Activated T-cell treated with anti-CD3 and anti-CD28 coated beads for 24 hours (primary cell): ENCODE data around the gene INPP5A.
"Not testable (repeated sequence)": the region's sequence is repeated elsewhere in the genome, so short reads cannot be mapped to it uniquely, and the experiment has no call there.

Experiments used
- DNase-seq: peaks from one replicate; pipeline ENCODE4 v3.0.0-alpha.2; 2020; ENCODE audit warnings: low read depth

INPP5A gene

DNA sequence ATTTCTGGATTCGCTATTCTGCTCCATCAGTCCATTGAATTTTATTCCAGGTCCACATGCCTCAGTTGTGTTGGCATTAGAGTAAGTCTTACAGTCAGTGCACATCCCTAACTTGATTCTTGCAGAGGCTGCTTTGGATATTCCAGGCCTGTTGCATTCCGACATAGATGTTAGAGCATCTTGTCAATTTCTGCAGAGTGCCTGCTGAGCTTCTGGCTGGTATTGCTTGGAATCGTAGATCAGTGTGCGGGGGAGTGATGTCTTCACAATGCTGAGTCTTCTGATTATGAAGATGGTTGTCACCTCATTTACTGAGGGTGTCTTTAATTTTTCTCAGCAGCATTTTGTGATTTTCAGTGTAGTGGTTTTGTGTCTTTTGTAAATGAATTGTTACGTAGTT is 45.2 kb downstream of the INPP5A start:
- no peak for DNase-seq

DNA sequence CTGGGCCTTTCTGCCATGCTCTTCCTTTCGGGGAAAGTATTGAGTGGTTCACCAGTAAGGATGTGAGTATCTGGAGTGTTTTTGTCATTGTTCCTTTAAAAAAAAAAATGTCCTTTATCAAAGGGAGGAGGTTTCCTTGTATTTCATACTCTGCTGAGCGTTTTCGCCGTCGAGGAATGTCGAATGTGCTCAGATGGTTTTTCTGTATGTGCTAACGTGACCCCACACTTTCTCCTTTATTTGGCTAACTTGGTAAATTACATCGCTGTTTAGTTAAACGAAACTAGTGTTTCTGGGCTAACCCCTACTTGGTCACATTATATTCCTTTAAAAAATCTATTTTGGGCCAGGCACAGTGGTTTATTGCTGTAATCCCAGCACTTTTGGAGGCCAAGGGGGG is 45.9 kb downstream of the INPP5A start:
- DNase-seq: no peak

GRCh38 chr10:132584081-132584480 is 46.5 kb downstream of the INPP5A start:
- no peak for DNase-seq

DNA sequence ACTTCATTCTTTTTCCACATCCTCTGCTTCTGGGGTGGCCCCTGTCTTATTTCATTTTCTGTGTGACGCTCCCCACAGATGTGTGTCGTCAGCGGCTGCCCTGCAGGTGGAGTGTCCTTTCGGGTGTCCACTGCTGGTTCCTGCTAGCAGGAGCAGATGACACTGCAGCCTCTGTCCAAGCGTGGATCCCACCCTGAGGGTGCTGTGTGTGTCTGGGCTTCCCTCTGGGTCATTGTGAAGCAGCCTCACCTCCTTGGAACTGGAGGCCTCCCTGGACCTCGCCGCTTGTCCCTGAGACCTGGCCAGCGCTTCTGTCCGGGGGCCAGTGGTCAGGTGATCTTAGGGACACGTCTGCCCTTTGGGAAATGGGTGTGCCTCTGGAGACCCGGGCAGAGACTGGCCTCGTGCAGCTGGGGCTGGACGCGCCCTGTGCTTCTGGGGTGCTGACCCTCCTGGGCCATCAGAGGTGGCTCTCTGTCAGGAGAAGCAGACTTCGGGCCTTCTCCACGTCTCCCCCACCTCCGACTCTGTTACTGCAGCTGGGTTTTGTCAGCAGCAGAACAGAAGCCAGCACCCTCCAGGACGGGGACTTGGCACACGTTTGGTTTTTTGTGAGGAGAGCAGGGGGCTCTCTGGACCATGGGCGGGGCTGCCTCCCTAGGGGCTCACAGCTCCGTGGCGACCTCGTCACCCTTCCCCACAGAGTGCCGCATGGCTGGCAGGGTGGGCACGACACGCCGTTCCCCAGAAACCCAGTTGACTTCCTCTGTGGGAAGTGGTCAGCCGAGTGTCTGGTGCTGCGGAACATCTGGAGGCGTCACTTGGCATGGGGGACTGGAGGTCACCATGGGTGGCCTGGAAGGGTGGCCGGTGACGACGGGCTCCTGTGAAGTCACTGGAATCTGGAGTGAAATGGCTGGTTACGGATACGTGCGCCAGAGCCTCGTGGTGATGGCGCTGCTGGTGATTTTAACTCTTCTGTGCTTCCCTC is 48.4 kb downstream of the INPP5A start:
- no peak for DNase-seq

- DNase-seq: no peak
Observed at GRCh38 chr10:132586739-132587138, 49.2 kb downstream of the INPP5A start.

GRCh38 chr10:132587175-132587574 is 49.6 kb downstream of the INPP5A start:
- no peak for DNase-seq

DNA sequence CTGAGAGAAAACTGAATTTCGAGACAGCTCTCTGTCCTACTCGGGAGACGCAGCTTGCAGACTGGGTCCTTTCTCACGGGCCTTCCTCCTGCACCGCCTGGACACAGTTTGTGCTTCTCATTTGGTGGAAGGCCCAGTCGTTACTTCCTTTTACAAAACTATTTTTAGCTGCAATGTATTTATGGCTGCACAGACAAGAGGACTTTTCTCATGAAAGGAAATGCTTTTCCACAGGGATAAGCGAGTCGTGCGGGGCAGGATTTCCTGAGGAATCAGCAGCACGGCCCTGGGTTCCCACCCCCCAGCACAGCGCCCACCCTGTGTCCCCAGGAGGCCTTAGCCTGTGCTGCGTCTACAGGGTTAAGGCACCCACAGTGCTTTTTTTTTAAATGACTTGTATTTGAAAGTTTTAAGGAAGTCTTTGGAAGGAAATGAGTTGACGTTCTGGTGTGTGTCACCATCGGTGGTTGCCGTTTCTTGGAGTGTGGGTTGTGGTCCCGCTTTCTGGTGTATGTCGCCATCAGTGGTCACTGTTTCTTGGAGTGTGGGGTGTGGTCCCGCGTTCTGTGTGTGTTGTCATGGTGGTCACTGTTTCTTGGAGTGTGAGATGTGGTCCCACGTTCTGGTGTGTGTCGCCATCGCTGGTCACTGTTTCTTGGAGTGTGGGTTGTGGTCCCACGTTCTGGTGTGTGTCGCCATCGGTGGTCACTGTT is 50.9 kb downstream of the INPP5A start:
- DNase-seq: no peak

DNA sequence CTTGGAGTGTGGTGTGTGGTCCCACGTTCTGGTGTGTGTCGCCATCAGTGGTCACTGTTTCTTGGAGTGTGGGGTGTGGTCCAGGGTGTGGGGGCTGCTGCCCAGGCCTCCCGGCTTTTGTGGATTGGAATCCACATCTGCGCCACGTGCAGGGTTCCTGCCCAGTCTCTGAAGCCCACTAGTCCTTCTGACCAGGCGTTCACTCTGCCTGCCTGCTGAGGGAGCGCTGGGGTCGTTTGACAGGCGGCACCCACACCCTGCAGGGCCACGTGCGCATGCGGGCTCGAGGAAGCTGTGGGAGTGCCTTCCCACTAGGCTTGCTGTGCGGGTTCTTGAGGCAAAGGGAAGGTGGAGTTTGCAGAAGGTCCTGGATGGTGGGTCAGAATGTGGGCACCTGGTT is 51.4 kb downstream of the INPP5A start:
- no peak for DNase-seq

GRCh38 chr10:132589681-132590080 is 52.1 kb downstream of the INPP5A start:
- DNase-seq: no peak

- no peak for DNase-seq
Observed at GRCh38 chr10:132590094-132590751, 52.6 kb downstream of the INPP5A start.

DNA sequence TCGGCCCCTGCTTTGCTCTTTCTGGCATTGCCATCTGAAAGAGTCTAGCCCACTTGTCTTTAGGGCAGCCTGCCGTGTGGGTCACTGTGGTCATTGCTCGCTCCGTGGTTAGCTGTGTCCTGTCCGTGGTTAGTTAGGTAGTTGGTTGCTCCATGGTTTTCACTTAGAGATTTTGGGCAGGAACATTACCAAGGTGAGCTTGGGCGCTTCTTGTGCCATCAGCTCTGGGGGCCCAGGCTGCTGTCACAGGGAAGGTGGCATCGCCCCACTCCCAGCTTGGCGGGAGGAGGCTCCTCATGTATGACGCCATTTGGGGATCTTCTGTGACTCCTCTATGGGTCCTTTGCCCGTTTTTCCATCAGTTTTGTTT is 53.1 kb downstream of the INPP5A start:
- DNase-seq: no peak

DNA sequence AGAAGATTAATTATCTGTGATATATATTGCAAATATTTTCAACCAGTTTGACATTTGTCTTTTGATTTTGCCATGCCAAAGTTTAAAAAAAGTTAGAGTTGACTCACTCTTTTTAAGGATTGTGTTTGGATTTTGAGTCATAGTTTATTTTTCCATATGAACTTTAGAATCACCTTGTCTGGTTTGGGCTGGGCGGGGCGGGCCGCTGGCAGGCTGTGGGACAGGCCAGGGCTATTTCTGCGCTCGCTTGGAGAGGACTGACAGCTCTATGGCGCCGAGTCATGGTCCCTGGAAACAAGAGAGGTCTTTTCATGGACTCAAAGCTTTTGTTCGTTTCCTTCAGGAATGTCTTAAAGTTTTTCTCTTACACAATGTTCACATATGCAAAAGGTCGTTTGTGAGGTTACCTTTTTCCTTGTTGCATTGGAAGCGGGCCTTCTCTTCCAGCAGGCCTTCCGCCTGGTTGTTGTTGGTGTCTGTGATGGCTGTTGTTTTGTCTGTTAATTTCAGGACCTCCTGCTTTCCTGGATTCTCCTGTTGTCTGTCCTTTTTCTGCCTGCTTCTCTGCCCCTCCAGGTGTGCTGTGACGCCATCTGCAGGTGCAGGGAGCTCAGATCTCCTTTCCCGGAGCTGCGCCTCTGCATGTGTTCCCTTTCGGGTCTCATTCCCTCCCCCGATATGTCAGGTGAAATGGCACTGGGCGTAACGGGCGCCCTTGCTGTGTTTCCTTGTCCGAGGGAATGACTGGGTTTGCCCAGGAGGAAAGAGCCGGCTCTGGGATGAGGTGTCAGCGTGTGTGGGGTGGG is 53.8 kb downstream of the INPP5A start:
- DNase-seq: no peak

- no peak for DNase-seq
Observed at GRCh38 chr10:132592790-132593383, 55.3 kb downstream of the INPP5A start.

GRCh38 chr10:132593389-132593788 is 55.8 kb downstream of the INPP5A start:
- no peak for DNase-seq

- DNase-seq: no peak
Observed at GRCh38 chr10:132593900-132594876, 56.6 kb downstream of the INPP5A start.

DNA sequence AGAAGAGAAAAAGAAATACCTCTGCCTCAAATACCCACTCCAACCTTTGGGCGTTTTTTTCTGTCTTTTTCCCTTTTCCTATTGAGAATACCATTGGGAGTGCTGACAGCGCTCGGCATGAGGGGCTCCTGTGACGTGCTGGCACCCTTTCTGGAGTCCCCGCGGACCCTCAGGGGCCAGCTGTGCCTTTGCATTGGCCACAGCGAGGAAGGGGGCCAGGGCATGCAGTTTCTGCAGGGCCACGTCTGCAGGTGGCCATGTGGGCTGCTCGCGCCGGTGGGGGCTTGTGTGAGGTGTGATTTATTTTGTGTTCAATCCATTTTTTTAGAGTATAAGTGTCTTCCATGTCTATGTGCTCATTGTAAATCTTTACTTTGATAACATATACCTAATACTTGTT is 57.4 kb downstream of the INPP5A start:
- DNase-seq: no peak

GRCh38 chr10:132595854-132596253 is 58.3 kb downstream of the INPP5A start:
- no peak for DNase-seq

DNA sequence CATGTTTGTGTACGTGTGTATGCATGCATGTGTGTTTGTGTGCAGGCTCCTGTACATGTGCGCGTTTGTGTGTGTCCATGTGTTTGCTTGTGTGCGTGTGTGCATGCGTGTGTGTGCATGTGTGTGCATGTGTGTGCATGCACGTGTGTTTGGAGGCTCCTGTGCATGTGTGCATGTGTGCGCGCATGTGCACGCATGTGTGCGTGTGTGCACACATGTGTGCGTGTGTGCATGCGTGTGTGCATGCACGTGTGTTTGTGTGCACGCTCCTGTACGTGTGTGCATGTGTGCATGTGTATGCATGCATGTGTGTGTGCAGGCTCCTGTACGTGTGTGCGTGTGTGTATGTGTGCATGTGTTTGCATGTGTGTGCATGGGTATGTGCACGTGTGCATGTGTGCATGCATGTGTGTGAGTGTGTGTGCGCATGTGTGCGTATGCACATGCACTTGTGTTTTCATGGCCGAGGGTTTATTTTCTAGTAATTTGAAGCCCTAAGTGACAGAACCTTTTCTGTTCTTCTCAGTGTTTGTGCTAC is 59.2 kb downstream of the INPP5A start:
- DNase-seq: no peak

- DNase-seq: no peak
Observed at GRCh38 chr10:132597654-132598053, 60.1 kb downstream of the INPP5A start.

DNA sequence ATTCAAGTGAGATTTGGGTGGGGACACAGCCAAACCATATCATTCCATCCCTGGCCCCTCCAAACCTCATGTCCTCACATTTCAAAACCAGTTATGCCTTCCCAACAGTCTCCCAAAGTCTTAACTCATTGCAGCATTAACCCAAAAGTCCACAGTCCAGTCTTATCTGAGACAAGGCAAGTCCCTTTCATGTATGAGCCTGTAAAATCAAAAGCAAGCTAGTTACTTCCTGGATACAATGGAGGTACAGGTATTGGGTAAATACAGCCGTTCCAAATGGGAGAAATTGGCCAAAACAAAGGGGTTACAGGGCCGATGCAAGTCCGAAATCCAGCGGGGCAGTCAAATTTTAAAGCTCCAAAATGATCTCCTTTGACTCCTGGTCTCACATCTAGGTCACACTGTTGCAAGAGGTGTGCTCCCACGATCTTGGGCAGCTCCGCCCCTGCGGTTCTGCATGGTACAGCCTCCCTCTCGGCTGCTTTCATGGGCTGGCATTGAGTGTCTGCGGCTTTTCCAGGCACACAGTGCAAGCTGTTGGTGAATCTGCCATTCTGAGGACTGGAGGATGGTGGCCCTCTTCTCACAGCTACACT is 61.5 kb downstream of the INPP5A start:
- not testable (repeated sequence) for DNase-seq
